WTC11 (cell line): Measurements from ENCODE around the gene BCOR. TPM values are rescaled to one million over a fixed set of nuclear protein-coding genes. Genes with fewer than 3 reads are reported as not detected.

Experiments
- ATAC-seq: fragments of 200-7000 bp; cut with Tn5 transposase; 2 replicates; pipeline ENCODE4 v1.10.0; 2021; ENCODE audit warnings: mild to moderate bottlenecking, moderate library complexity
- CTCF ChIA-PET: fragments of 300-600 bp; sonication (Branson Sonifier 250); formaldehyde crosslinking; loops from one replicate; lab custom pipeline; 2021; ENCODE audit warnings: antibody characterized with exemption; lab: Charles Lee
- POLR2A ChIA-PET: fragments of 350-600 bp; sonication (Branson Sonifier 250); formaldehyde crosslinking; loops from one replicate; lab custom pipeline; 2021; ENCODE audit warnings: antibody characterized with exemption; lab: Charles Lee
- DNase-seq: peaks from one replicate; pipeline ENCODE4 v3.0.0; 2021; ENCODE audit warnings: low spot score
- H3K27ac Mint-ChIP-seq: 2 replicates; pipeline ENCODE4 v1.8.0; 2021; ENCODE audit warnings: mixed read lengths
- H3K27me3 Mint-ChIP-seq: 2 replicates; pipeline ENCODE4 v1.8.0; 2021; ENCODE audit warnings: low read depth, mild to moderate bottlenecking, moderate library complexity, mixed read lengths
- H3K36me3 Mint-ChIP-seq: 2 replicates; pipeline ENCODE4 v1.8.0; 2021; ENCODE audit warnings: mixed read lengths
- H3K4me1 Mint-ChIP-seq: 2 replicates; pipeline ENCODE4 v1.8.0; 2022; ENCODE audit warnings: mixed read lengths
- H3K4me3 Mint-ChIP-seq: 2 replicates; pipeline ENCODE4 v1.8.0; 2021; ENCODE audit warnings: mild to moderate bottlenecking, moderate library complexity, mixed read lengths
- H3K9me3 Mint-ChIP-seq: 2 replicates; pipeline ENCODE4 v1.8.0; 2021; ENCODE audit warnings: mixed read lengths
- CBFB ChIP-seq: sonication (generic); formaldehyde crosslinking; IDR thresholded peaks from 2 replicates; pipeline ENCODE4 v1.8.1; 2022; ENCODE audit warnings: mild to moderate bottlenecking, low read depth, missing genetic modification reagents
- EMX1 ChIP-seq: fragments of 250-450 bp; sonication (Bioruptor Pico); IDR thresholded peaks from 2 replicates; pipeline ENCODE4 v1.8.0; 2021; ENCODE audit warnings: mild to moderate bottlenecking
- ESRRA ChIP-seq: sonication (generic); formaldehyde crosslinking; IDR thresholded peaks from 2 replicates; pipeline ENCODE4 v1.8.1; 2022; ENCODE audit warnings: mild to moderate bottlenecking, missing genetic modification reagents, borderline replicate concordance
- FOXP1 ChIP-seq: sonication (generic); formaldehyde crosslinking; IDR thresholded peaks from 2 replicates; pipeline ENCODE4 v1.8.0; 2022; ENCODE audit warnings: missing genetic modification reagents, mild to moderate bottlenecking, moderate library complexity, borderline replicate concordance
- GABPB1 ChIP-seq: sonication (generic); formaldehyde crosslinking; IDR thresholded peaks from 2 replicates; pipeline ENCODE4 v1.8.1; 2023; ENCODE audit warnings: mild to moderate bottlenecking, missing genetic modification reagents
- IRF2 ChIP-seq: sonication (generic); formaldehyde crosslinking; IDR thresholded peaks from 2 replicates; pipeline ENCODE4 v1.8.0; 2022; ENCODE audit warnings: low read depth, missing genetic modification reagents, borderline replicate concordance
- JUN ChIP-seq: sonication (generic); formaldehyde crosslinking; IDR thresholded peaks from 2 replicates; pipeline ENCODE4 v1.8.0; 2023; ENCODE audit warnings: mild to moderate bottlenecking, missing genetic modification reagents
- OVOL2 ChIP-seq: fragments of 250-450 bp; sonication (Bioruptor Pico); IDR thresholded peaks from 2 replicates; pipeline ENCODE4 v1.9.0; 2021; ENCODE audit warnings: mild to moderate bottlenecking, borderline replicate concordance
- RELA ChIP-seq: sonication (generic); formaldehyde crosslinking; IDR thresholded peaks from 2 replicates; pipeline ENCODE4 v1.8.1; 2022; ENCODE audit warnings: missing genetic modification reagents, mild to moderate bottlenecking, borderline replicate concordance
- SMAD4 ChIP-seq: sonication (generic); formaldehyde crosslinking; IDR thresholded peaks from 2 replicates; pipeline ENCODE4 v1.8.0; 2022; ENCODE audit warnings: mild to moderate bottlenecking, missing genetic modification reagents
- SP1 ChIP-seq: sonication (generic); formaldehyde crosslinking; conservative IDR thresholded peaks from 2 replicates; pipeline ENCODE4 v1.8.1; 2022; ENCODE audit warnings: missing genetic modification reagents
- TCF7 ChIP-seq: sonication (generic); formaldehyde crosslinking; IDR thresholded peaks from 2 replicates; pipeline ENCODE4 v1.8.0; 2022; ENCODE audit warnings: mild to moderate bottlenecking, low read depth, missing genetic modification reagents, moderate library complexity
- ZNF138 ChIP-seq: sonication (generic); formaldehyde crosslinking; conservative IDR thresholded peaks from 2 replicates; pipeline ENCODE4 v1.8.1; 2022; ENCODE audit warnings: mild to moderate bottlenecking, moderate library complexity, missing genetic modification reagents
- ZNF219 ChIP-seq: sonication (generic); formaldehyde crosslinking; IDR thresholded peaks from 2 replicates; pipeline ENCODE4 v1.8.0; 2023; ENCODE audit warnings: missing genetic modification reagents, mild to moderate bottlenecking, borderline replicate concordance
- ZNF396 ChIP-seq: fragments of 250-450 bp; sonication (Bioruptor Pico); IDR thresholded peaks from 2 replicates; pipeline ENCODE4 v1.8.0; 2021; ENCODE audit warnings: mild to moderate bottlenecking, moderate library complexity, borderline replicate concordance
- ZNF671 ChIP-seq: fragments of 250-450 bp; sonication (Bioruptor Pico); IDR thresholded peaks from 2 replicates; pipeline ENCODE4 v1.8.0; 2021; ENCODE audit warnings: mild to moderate bottlenecking
- total RNA-seq: library from RNA; stranded (reverse); gene quantifications from 3 replicates; pipeline ENCODE4 v1.2.3, GENCODE V29; 2021
- TF ChIP-seq, protein P1 (sequence below): sonication (generic); formaldehyde crosslinking; IDR thresholded peaks from 2 replicates; pipeline ENCODE4 v1.8.1; 2022; ENCODE audit warnings: mild to moderate bottlenecking, moderate library complexity, missing genetic modification reagents
- TF ChIP-seq, protein P2 (sequence below): fragments of 250-450 bp; sonication (Bioruptor Pico); IDR thresholded peaks from 2 replicates; pipeline ENCODE4 v1.9.0; 2021; ENCODE audit warnings: mild to moderate bottlenecking
- TF ChIP-seq, protein P3 (sequence below): sonication (generic); formaldehyde crosslinking; IDR thresholded peaks from 2 replicates; pipeline ENCODE4 v1.8.1; 2023; ENCODE audit warnings: mild to moderate bottlenecking, missing genetic modification reagents, moderate library complexity
- TF ChIP-seq, protein P4 (sequence below): sonication (generic); formaldehyde crosslinking; IDR thresholded peaks from 2 replicates; pipeline ENCODE4 v1.8.1; 2023; ENCODE audit warnings: mild to moderate bottlenecking, missing genetic modification reagents
- TF ChIP-seq, protein P5 (sequence below): sonication (generic); formaldehyde crosslinking; IDR thresholded peaks from 2 replicates; pipeline ENCODE4 v1.8.1; 2022; ENCODE audit warnings: low read depth, mild to moderate bottlenecking, moderate library complexity, missing genetic modification reagents, borderline replicate concordance
- TF ChIP-seq, protein P6 (sequence below): sonication (generic); formaldehyde crosslinking; IDR thresholded peaks from 2 replicates; pipeline ENCODE4 v1.8.0; 2022; ENCODE audit warnings: mild to moderate bottlenecking, missing genetic modification reagents
- TF ChIP-seq, protein P7 (sequence below): sonication (generic); formaldehyde crosslinking; IDR thresholded peaks from 2 replicates; pipeline ENCODE4 v1.8.0; 2023; ENCODE audit warnings: missing genetic modification reagents, mild to moderate bottlenecking, borderline replicate concordance

Gene BCOR
- total RNA-seq, 1 experiment from 2014 or later = 44.5 TPM

DNA sequence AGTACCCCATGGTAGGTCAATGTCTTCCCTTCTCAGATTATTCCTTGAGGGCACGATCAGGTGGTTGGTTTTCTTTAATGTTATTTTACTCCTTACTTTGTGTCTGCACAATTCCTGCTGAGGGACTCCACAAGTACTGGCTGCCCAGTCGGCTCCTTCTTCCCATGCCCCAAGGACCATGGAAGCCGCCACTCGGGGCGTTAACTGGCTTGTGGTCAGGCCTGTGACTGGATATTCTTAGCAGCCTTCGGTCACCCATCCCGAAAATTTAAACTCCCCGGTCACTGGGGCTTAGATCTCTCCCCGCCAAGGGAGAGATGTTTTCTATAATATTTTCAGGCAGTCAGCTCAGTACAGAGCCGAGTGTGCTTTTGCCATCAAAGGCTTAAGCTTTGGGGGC, 24.7 kb upstream of the BCOR start:
- ChIA-PET CTCF (no interaction called here), POLR2A (no interaction called here)
- Mint-ChIP-seq H3K27ac (no peak overlapping the region), H3K27me3 (no peaks in the 10 kb centered on the region), H3K4me3 (no peak overlapping the region), H3K9me3 (no peaks in the 10 kb centered on the region), H3K4me1 (peaks cover 28% of the 10 kb centered on the region), H3K36me3 (peaks cover 8% of the 10 kb centered on the region)
- TF ChIP-seq, protein P1, sequence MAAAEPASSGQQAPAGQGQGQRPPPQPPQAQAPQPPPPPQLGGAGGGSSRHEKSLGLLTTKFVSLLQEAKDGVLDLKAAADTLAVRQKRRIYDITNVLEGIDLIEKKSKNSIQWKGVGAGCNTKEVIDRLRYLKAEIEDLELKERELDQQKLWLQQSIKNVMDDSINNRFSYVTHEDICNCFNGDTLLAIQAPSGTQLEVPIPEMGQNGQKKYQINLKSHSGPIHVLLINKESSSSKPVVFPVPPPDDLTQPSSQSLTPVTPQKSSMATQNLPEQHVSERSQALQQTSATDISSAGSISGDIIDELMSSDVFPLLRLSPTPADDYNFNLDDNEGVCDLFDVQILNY (CRISPR knock-in tag) = no peak
- TF ChIP-seq, protein P2, sequence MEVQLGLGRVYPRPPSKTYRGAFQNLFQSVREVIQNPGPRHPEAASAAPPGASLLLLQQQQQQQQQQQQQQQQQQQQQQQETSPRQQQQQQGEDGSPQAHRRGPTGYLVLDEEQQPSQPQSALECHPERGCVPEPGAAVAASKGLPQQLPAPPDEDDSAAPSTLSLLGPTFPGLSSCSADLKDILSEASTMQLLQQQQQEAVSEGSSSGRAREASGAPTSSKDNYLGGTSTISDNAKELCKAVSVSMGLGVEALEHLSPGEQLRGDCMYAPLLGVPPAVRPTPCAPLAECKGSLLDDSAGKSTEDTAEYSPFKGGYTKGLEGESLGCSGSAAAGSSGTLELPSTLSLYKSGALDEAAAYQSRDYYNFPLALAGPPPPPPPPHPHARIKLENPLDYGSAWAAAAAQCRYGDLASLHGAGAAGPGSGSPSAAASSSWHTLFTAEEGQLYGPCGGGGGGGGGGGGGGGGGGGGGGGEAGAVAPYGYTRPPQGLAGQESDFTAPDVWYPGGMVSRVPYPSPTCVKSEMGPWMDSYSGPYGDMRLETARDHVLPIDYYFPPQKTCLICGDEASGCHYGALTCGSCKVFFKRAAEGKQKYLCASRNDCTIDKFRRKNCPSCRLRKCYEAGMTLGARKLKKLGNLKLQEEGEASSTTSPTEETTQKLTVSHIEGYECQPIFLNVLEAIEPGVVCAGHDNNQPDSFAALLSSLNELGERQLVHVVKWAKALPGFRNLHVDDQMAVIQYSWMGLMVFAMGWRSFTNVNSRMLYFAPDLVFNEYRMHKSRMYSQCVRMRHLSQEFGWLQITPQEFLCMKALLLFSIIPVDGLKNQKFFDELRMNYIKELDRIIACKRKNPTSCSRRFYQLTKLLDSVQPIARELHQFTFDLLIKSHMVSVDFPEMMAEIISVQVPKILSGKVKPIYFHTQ (CRISPR knock-in tag) = no peak
- TF ChIP-seq JUN (CRISPR knock-in tag) = no peak
- TF ChIP-seq TCF7 (CRISPR knock-in tag) = no peak
- no peak for TF ChIP-seq ZNF396
- no peak for TF ChIP-seq RELA (CRISPR knock-in tag)
- TF ChIP-seq ZNF138 (CRISPR knock-in tag) = no peak
- ATAC-seq (no peak), DNase-seq (no peak)

DNA sequence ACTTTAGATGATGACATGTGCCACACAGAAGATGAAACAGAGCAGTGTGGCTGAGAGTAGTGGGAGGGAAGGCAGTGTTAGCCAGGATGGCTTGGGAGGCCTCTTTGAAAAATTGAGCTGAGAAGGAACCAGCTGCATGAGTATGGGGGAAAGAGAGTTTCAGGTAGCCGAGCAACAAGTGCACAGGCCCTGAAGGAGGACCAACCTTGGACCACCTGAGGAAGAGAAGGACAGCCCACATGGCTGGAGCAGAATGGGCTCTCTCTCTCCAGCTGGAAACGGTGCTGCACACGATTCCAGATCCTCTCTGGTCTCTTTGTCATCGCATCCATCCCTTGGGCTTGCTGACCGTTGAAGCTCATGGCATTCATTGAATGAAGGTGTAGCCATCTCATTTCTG, 23.9 kb upstream of the BCOR start:
- Mint-ChIP-seq H3K4me3 (no peak overlapping the region), H3K9me3 (no peaks in the 10 kb centered on the region), H3K4me1 (peaks cover 37% of the 10 kb centered on the region), H3K27me3 (no peaks in the 10 kb centered on the region), H3K27ac (no peak overlapping the region), H3K36me3 (peaks cover 4% of the 10 kb centered on the region; the same call in 1 of the 2 replicates)
- TF ChIP-seq OVOL2 (CRISPR knock-in tag) = no peak
- no peak for TF ChIP-seq EMX1
- TF ChIP-seq, protein P3, sequence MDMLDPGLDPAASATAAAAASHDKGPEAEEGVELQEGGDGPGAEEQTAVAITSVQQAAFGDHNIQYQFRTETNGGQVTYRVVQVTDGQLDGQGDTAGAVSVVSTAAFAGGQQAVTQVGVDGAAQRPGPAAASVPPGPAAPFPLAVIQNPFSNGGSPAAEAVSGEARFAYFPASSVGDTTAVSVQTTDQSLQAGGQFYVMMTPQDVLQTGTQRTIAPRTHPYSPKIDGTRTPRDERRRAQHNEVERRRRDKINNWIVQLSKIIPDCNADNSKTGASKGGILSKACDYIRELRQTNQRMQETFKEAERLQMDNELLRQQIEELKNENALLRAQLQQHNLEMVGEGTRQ = no peak
- TF ChIP-seq SP1 (CRISPR knock-in tag) = no peak
- TF ChIP-seq, protein P4, sequence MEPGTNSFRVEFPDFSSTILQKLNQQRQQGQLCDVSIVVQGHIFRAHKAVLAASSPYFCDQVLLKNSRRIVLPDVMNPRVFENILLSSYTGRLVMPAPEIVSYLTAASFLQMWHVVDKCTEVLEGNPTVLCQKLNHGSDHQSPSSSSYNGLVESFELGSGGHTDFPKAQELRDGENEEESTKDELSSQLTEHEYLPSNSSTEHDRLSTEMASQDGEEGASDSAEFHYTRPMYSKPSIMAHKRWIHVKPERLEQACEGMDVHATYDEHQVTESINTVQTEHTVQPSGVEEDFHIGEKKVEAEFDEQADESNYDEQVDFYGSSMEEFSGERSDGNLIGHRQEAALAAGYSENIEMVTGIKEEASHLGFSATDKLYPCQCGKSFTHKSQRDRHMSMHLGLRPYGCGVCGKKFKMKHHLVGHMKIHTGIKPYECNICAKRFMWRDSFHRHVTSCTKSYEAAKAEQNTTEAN (CRISPR knock-in tag) = no peak
- no peak for TF ChIP-seq IRF2
- no peak for TF ChIP-seq GABPB1 (CRISPR knock-in tag)
- no peak for TF ChIP-seq ZNF671
- TF ChIP-seq TCF7 (CRISPR knock-in tag) = no peak
- TF ChIP-seq ESRRA (CRISPR knock-in tag) = no peak
- TF ChIP-seq, protein P5, sequence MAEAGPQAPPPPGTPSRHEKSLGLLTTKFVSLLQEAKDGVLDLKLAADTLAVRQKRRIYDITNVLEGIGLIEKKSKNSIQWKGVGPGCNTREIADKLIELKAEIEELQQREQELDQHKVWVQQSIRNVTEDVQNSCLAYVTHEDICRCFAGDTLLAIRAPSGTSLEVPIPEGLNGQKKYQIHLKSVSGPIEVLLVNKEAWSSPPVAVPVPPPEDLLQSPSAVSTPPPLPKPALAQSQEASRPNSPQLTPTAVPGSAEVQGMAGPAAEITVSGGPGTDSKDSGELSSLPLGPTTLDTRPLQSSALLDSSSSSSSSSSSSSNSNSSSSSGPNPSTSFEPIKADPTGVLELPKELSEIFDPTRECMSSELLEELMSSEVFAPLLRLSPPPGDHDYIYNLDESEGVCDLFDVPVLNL (CRISPR knock-in tag) = no peak
- TF ChIP-seq FOXP1 (CRISPR knock-in tag) = no peak
- TF ChIP-seq, protein P6, sequence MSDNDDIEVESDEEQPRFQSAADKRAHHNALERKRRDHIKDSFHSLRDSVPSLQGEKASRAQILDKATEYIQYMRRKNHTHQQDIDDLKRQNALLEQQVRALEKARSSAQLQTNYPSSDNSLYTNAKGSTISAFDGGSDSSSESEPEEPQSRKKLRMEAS = no peak
- no peak for TF ChIP-seq ZNF219
- no peak for TF ChIP-seq CBFB (CRISPR knock-in tag)
- TF ChIP-seq SMAD4 = no peak
- TF ChIP-seq, protein P7, sequence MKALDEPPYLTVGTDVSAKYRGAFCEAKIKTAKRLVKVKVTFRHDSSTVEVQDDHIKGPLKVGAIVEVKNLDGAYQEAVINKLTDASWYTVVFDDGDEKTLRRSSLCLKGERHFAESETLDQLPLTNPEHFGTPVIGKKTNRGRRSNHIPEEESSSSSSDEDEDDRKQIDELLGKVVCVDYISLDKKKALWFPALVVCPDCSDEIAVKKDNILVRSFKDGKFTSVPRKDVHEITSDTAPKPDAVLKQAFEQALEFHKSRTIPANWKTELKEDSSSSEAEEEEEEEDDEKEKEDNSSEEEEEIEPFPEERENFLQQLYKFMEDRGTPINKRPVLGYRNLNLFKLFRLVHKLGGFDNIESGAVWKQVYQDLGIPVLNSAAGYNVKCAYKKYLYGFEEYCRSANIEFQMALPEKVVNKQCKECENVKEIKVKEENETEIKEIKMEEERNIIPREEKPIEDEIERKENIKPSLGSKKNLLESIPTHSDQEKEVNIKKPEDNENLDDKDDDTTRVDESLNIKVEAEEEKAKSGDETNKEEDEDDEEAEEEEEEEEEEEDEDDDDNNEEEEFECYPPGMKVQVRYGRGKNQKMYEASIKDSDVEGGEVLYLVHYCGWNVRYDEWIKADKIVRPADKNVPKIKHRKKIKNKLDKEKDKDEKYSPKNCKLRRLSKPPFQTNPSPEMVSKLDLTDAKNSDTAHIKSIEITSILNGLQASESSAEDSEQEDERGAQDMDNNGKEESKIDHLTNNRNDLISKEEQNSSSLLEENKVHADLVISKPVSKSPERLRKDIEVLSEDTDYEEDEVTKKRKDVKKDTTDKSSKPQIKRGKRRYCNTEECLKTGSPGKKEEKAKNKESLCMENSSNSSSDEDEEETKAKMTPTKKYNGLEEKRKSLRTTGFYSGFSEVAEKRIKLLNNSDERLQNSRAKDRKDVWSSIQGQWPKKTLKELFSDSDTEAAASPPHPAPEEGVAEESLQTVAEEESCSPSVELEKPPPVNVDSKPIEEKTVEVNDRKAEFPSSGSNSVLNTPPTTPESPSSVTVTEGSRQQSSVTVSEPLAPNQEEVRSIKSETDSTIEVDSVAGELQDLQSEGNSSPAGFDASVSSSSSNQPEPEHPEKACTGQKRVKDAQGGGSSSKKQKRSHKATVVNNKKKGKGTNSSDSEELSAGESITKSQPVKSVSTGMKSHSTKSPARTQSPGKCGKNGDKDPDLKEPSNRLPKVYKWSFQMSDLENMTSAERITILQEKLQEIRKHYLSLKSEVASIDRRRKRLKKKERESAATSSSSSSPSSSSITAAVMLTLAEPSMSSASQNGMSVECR (CRISPR knock-in tag) = no peak
- ATAC-seq = no peak
- no peak for DNase-seq
- ChIA-PET CTCF (interaction anchor here (0.6 kb wide), 1 partner anchor 1642 kb away, joined by 3 read pairs; no protein-coding TSS in a partner anchor), POLR2A (no interaction called here)
